HL-60 (cell line): ENCODE results near the gene USH2A.

Experiments used
- DNase-seq, 2 experiments: peaks; one replicate each; pipeline ENCODE4 v3.0.0-alpha.2; 2010 to 2020; ENCODE audit warnings: low read depth in 1 of 2, low spot score in 1 of 2
- H3K27ac ChIP-seq: fragments of 250-450 bp; sonication (Bioruptor Pico); replicated peaks from 2 replicates; pipeline ENCODE4 v1.5.1; 2020; ENCODE audit warnings: mild to moderate bottlenecking, moderate library complexity
- H3K27me3 ChIP-seq: fragments of 250-450 bp; sonication (Bioruptor Pico); 2 replicates; pipeline ENCODE4 v1.5.1; 2021; ENCODE audit warnings: mild to moderate bottlenecking, moderate library complexity; ENCODE audit not compliant: insufficient read depth, poor library complexity, severe bottlenecking
- H3K4me3 ChIP-seq: replicated peaks from 2 replicates; pipeline ENCODE4 v1.5.1; 2011; ENCODE audit warnings: mild to moderate bottlenecking, control low read depth, low read length; ENCODE audit not compliant: insufficient read depth
- CTCF ChIP-seq: IDR thresholded peaks from one replicate; pipeline ENCODE4 v1.5.1; 2011; ENCODE audit warnings: low read length, control low read depth, inconsistent platforms; ENCODE audit not compliant: insufficient read depth
- GABPA ChIP-seq: IDR thresholded peaks from 2 replicates; pipeline ENCODE4 v1.6.1; 2012; ENCODE audit warnings: low read depth
- POLR2AphosphoS5 ChIP-seq: IDR thresholded peaks from 2 replicates; pipeline ENCODE4 v1.6.1; 2012; ENCODE audit warnings: low read depth
- SPI1 ChIP-seq: IDR thresholded peaks from 2 replicates; pipeline ENCODE4 v1.6.1; 2012; ENCODE audit warnings: low read depth, mild to moderate bottlenecking, borderline replicate concordance
- TF ChIP-seq, protein P1 (sequence below): IDR thresholded peaks from 2 replicates; pipeline ENCODE4 v1.6.1; 2012; ENCODE audit warnings: low read depth; ENCODE audit not compliant: insufficient replicate concordance

USH2A gene

DNA sequence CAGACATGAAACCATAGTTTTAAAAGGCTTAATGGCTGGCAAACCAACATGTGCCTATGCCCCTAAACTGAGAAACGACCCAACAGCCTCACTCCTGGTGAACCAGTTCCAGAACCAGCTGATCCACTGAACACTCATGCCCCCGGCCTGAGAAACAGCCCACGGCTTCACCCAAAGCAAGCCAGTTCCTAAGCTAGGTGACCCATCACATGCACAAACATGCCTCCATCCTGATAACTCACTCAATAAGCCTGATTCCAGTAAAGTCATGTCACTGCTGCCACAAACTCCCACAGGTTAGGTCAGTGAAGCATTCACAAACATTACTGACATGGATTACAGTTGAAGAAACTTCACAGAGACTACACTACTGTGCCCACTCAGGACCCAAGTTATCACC, 161.6 kb downstream of the USH2A start:
- Histone ChIP-seq H3K27ac (no peak overlapping the region), H3K4me3 (no peak overlapping the region), H3K27me3 (no peaks in the 10 kb centered on the region)
- TF ChIP-seq CTCF (no peak), GABPA (no peak), POLR2AphosphoS5 (no peak), SPI1 (no peak)
- TF ChIP-seq, protein P1, sequence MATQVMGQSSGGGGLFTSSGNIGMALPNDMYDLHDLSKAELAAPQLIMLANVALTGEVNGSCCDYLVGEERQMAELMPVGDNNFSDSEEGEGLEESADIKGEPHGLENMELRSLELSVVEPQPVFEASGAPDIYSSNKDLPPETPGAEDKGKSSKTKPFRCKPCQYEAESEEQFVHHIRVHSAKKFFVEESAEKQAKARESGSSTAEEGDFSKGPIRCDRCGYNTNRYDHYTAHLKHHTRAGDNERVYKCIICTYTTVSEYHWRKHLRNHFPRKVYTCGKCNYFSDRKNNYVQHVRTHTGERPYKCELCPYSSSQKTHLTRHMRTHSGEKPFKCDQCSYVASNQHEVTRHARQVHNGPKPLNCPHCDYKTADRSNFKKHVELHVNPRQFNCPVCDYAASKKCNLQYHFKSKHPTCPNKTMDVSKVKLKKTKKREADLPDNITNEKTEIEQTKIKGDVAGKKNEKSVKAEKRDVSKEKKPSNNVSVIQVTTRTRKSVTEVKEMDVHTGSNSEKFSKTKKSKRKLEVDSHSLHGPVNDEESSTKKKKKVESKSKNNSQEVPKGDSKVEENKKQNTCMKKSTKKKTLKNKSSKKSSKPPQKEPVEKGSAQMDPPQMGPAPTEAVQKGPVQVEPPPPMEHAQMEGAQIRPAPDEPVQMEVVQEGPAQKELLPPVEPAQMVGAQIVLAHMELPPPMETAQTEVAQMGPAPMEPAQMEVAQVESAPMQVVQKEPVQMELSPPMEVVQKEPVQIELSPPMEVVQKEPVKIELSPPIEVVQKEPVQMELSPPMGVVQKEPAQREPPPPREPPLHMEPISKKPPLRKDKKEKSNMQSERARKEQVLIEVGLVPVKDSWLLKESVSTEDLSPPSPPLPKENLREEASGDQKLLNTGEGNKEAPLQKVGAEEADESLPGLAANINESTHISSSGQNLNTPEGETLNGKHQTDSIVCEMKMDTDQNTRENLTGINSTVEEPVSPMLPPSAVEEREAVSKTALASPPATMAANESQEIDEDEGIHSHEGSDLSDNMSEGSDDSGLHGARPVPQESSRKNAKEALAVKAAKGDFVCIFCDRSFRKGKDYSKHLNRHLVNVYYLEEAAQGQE, result no peak
- no peak for DNase-seq

DNA sequence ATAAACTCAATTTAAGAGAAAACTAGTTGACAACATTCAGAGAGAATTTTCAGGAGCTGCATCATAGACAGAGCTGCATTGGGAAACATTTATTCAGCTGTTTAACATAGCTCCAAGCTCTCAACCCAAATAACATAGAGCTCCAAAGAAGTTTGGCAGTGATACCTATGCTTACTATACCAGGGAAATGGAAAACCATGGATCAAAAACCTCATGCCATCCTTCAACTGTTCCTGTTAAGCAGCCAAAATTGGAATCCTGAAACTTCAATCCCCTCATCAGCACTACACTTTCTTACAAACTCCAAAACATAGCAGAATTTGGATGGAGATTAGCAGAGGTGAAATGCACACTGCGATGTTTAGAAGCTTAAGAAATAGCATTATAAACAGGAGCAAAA, 164.4 kb downstream of the USH2A start:
- Histone ChIP-seq H3K27ac (no peak overlapping the region), H3K27me3 (no peaks in the 10 kb centered on the region), H3K4me3 (no peak overlapping the region)
- TF ChIP-seq, protein P1, result no peak
- no peak for TF ChIP-seq POLR2AphosphoS5
- TF ChIP-seq GABPA, result no peak
- no peak for TF ChIP-seq SPI1
- TF ChIP-seq CTCF, result no peak
- no peak for DNase-seq

GRCh38 chr1:216258386-216258785, 164.9 kb downstream of the USH2A start:
- H3K4me3 ChIP-seq, result no peak overlapping the region
- no peaks in the 10 kb centered on the region for H3K27me3 ChIP-seq
- TF ChIP-seq, protein P1, result no peak
- TF ChIP-seq SPI1 (no peak), CTCF (no peak), POLR2AphosphoS5 (no peak), GABPA (no peak)
- no peak for DNase-seq
- H3K27ac ChIP-seq, result no peak overlapping the region
